Stimulated activated CD8-positive, alpha-beta memory T cell treated with anti-CD3 and anti-CD28 coated beads, Interleukin-7, amount 100 ng/mL, for 24 hours (primary cell): ENCODE results near the gene SUGT1.
"Not testable (repeated sequence)": the region's sequence is repeated elsewhere in the genome, so short reads cannot be mapped to it uniquely, and the experiment has no call there.

Experiments used
- DNase-seq: peaks from one replicate; pipeline ENCODE4 v3.0.0-alpha.2; 2020; ENCODE audit warnings: low read depth

The SUGT1 gene

DNA sequence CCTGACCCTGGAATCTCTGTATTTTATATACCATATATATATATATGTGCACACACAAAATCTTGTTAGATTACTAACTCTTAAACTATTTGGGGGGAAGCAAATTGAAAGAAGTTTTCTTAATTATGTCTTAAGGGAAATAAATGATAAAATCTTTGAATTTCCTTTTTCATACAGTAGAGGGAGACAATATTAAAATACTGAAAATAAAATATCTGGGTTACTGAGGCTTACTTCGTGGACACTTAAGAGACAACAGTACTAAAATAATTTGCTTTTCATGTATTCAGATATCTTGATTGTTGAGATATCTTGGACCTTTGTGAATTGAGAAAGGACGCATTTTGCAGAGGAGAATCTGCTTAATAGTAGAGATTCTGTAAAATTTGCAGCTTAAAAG lies 17.0 kb downstream of the SUGT1 start:
- DNase-seq: no peak

DNA sequence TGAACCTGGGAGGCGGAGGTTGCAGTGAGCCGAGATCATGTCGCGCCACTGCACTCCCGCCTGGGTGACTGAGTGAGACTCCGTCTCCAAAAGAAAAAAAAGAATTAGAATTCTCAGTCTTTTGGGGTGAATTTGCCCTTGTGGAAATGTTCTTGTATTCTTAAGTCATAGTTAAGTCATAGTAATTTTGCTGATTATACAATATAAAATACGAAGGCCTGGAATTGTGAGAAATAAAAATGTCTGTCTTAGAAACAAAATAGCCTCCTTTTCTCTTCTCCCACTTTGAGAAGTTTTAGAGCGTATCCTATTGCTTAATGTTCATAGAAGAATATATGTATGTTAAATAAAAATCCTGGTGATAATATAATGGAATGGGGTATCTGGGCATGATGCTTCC lies 18.1 kb downstream of the SUGT1 start:
- DNase-seq: no peak

DNA sequence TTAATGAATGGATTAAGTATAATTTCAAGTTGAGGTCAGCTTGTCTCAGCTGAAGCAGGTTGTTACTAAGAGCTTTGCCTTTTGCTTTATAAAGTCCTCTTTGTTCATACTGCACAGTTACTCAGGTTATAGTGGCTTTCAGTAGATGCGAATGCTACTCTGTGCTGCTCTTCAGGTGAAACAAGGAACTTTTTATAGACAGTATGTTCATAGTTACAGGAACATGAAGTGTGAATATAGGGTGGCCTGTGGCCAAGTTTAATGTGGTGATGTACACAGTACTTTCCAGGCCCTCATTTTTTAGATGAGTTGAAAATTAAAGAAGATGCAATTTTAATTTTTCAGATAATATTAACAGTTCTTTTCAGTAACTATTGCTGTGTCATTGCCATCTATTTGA lies 20.8 kb downstream of the SUGT1 start:
- DNase-seq: no peak

- no peak for DNase-seq
Observed at GRCh38 chr13:52677823-52678222, 25.2 kb downstream of the SUGT1 start.

DNA sequence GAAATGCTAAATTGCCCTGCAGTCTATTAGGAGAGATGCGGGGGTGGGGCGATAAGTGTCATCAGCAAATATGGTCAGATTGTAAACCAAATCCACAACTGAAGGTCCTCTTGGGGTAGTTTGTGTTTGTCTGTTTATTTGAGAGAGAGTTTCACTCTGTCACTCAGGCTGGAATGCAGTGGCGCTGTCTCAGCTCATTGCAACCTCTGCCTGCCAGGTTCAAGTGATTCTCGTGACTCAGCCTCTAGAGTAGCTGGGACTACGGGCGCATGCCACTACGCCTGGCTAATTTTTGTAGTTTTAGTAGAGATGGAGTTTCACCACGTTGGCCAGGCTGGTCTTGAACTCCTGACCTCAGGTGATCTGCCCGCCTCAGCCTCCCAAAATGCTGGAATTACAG lies 33.2 kb downstream of the SUGT1 start:
- DNase-seq: not testable (repeated sequence)

DNA sequence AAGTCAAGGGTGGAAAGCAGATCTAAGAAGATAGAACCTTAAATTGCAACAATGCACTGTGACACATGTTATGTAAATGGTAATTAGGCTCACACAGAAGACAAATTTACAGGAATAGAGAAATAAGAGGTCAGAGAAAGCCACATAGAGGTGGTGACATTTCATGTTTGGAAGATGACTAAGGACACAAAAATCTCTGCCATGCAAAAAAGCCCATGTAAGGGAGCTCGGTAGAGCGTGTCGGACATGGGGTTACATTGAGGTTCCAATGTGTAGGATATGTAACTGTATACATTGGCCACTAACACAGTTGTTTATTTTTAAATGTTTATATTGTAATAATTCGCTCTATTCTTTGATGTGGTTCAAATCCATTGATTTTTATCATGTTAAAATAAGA lies 33.7 kb downstream of the SUGT1 start:
- no peak for DNase-seq

DNA sequence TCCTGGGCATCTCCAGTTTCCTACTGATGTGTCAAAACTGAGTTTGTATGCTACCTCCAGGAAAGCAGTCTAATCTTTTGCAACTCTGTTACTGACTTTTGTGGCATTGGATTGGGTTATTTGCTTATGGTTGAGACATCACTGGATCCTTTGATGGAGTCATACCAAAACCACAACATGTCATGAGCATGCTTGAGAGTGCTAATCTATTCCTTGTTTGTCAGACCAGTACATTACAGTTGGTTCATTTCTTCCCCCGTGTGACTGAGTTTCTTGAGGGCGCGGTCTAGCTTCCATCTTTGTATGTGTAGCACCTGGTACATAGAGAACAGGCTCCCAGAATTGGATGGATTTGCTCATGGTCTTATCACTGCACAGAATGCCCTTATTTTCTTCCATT lies 43.2 kb downstream of the SUGT1 start:
- DNase-seq: no peak

- no peak for DNase-seq
Observed at GRCh38 chr13:52696566-52696965, 43.9 kb downstream of the SUGT1 start.

GRCh38 chr13:52701728-52702465 lies 49.3 kb downstream of the SUGT1 start:
- DNase-seq: no peak

- no peak for DNase-seq
Observed at GRCh38 chr13:52703482-52703881, 50.8 kb downstream of the SUGT1 start.

GRCh38 chr13:52706081-52706480 lies 53.4 kb downstream of the SUGT1 start:
- no peak for DNase-seq

DNA sequence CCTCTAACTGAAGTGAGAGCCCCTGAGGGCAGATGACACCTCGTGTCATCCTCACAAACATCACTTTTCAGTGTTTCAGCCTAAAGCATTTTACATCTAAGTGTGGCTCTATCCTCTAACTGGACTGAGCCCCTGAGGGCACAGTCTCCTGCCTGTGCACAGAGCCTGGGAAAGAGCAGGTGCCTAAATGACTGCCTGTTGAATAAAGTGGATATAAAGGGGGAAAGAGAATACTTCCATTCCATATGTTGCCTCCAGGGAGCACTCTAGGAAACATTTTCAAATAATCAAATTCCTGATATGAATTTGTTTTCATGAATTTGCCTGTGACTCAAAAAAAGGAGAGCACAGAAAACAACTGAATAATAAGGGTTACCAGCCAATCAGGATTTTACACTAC lies 54.7 kb downstream of the SUGT1 start:
- no peak for DNase-seq

- DNase-seq: not testable (repeated sequence)
Observed at GRCh38 chr13:52708266-52708665, 55.6 kb downstream of the SUGT1 start.

- DNase-seq: no peak
Observed at GRCh38 chr13:52711286-52711685, 58.6 kb downstream of the SUGT1 start.

GRCh38 chr13:52712385-52712784 lies 59.7 kb downstream of the SUGT1 start:
- DNase-seq: no peak

DNA sequence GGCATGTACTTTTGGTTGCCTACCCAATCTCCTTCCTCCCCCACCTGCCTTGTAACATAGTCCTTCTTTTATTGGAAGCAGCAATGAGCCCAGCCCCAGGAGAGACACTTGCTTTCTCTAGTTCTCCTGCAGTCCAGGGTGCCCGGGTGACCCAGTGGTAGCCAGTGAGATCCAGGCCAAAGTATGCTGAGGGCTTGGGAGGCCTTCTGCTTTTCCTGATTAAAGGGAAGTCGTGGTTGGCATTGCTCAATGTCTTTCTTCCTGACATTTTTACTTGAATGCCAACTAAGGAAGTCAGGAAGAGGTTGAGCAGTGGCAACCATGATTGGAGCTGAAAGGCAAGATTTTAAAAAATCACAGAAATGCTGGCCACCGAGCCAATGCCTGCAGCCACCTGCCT lies 61.3 kb downstream of the SUGT1 start:
- DNase-seq: no peak

GRCh38 chr13:52720904-52721303 lies 68.3 kb downstream of the SUGT1 start:
- not testable (repeated sequence) for DNase-seq

DNA sequence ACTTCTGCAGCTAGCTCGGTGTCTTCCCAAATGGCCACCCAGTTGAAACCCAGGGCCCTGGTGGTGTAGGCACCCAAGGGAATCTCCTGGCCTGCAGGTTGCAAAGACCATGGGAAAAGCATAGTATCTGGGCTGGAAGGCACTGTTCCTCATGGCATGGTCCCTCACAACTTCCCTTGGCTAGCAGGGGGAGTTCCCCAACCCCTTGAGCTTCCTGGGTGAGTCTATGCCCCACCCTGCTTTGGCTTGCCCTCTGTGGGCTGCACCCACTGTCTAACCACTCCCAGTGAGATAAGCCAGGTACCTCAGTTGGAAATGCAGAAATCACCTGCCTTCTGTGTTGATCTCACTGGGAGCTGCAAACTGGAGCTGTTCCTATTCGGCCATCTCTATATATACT lies 68.7 kb downstream of the SUGT1 start:
- DNase-seq: not testable (repeated sequence)

- DNase-seq: no peak
Observed at GRCh38 chr13:52723181-52723580, 70.5 kb downstream of the SUGT1 start.

- no peak for DNase-seq
Observed at GRCh38 chr13:52725302-52725701, 72.7 kb downstream of the SUGT1 start.

DNA sequence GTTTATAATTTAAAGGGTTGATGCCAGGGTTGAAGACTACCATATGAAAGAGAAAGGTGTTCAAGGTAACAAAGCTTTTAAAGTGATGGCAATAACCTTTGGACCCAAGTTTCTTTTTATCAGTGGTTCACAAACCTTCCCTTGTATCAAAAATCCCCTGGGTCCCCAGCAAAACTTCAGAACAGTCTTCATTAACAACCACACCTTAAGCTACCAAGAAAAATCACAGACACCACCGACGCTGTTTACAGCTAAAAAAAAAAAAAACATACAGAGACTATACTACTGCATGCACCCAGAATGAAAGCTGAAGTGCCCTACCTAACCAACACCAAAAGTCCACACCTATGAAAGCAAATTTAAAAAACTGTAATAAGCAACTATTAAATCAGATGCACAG lies 73.6 kb downstream of the SUGT1 start:
- DNase-seq: no peak

GRCh38 chr13:52734075-52734623 lies 81.5 kb downstream of the SUGT1 start:
- DNase-seq: no peak

GRCh38 chr13:52736891-52737290 lies 84.3 kb downstream of the SUGT1 start:
- no peak for DNase-seq

GRCh38 chr13:52737451-52737850 lies 84.8 kb downstream of the SUGT1 start:
- DNase-seq: no peak
